Neural cell (in vitro differentiated cells): ENCODE data around the gene LCN9. TPM values are rescaled to one million over a fixed set of nuclear protein-coding genes. Genes with fewer than 3 reads are reported as not detected.

Experiments
- H2AFZ ChIP-seq: fragments of 200-600, 300-800 bp; sonication (generic), shearing (Covaris generic); 2 replicates; pipeline ENCODE4 v1.6.0; 2014; ENCODE audit warnings: low read depth, mild to moderate bottlenecking, antibody characterized with exemption, low read length, moderate library complexity
- H3F3A ChIP-seq: fragments of 200-600 bp; shearing (Covaris generic); 2 replicates; pipeline ENCODE4 v1.6.1; 2016; ENCODE audit warnings: mild to moderate bottlenecking, moderate library complexity, mixed read lengths, antibody characterized with exemption, low read length; ENCODE audit not compliant: insufficient read depth, poor library complexity, severe bottlenecking
- H3K27ac ChIP-seq: fragments of 200-600, 300-800 bp; sonication (generic), shearing (Covaris generic); 2 replicates; pipeline ENCODE4 v1.5.1; 2014; ENCODE audit warnings: mild to moderate bottlenecking, low read length, moderate library complexity
- H3K27me3 ChIP-seq: fragments of 300-800, 200-600 bp; sonication (generic), shearing (Covaris generic); 2 replicates; pipeline ENCODE4 v1.6.0; 2014; ENCODE audit warnings: mild to moderate bottlenecking, low read depth, low read length, moderate library complexity; ENCODE audit not compliant: insufficient read depth
- H3K36me3 ChIP-seq: fragments of 300-800, 200-600 bp; sonication (generic), shearing (Covaris generic); 2 replicates; pipeline ENCODE4 v1.5.1; 2014; ENCODE audit warnings: mild to moderate bottlenecking, antibody characterized with exemption, low read length, moderate library complexity; ENCODE audit not compliant: insufficient read depth
- H3K4me2 ChIP-seq: fragments of 300-800, 200-600 bp; sonication (generic), shearing (Covaris generic); 2 replicates; pipeline ENCODE4 v1.6.0; 2014; ENCODE audit warnings: mild to moderate bottlenecking, low read length
- H3K4me3 ChIP-seq: fragments of 300-800, 200-600 bp; sonication (generic), shearing (Covaris generic); 2 replicates; pipeline ENCODE4 v1.5.1; 2014; ENCODE audit warnings: mild to moderate bottlenecking, low read length, moderate library complexity
- H3K79me2 ChIP-seq: fragments of 200-600 bp; shearing (Covaris generic); replicated peaks from 2 replicates; pipeline ENCODE4 v1.6.0; 2014; ENCODE audit warnings: mild to moderate bottlenecking, low read length, moderate library complexity; ENCODE audit not compliant: insufficient read depth
- H3K9ac ChIP-seq: fragments of 300-800, 200-600 bp; sonication (generic), shearing (Covaris generic); 2 replicates; pipeline ENCODE4 v1.6.1; 2016; ENCODE audit warnings: mild to moderate bottlenecking, low read length, mixed read lengths
- H3K9me2 ChIP-seq: fragments of 200-600 bp; shearing (Covaris generic); 2 replicates; pipeline ENCODE4 v1.6.1; 2016; ENCODE audit warnings: mild to moderate bottlenecking, low read length, mixed read lengths; ENCODE audit not compliant: insufficient read depth
- H3K9me3 ChIP-seq: fragments of 200-600, 300-800 bp; sonication (generic), shearing (Covaris generic); 2 replicates; pipeline ENCODE4 v1.6.1; 2016; ENCODE audit warnings: mild to moderate bottlenecking, mixed run types, low read length, moderate library complexity, mixed read lengths
- H4K20me1 ChIP-seq: fragments of 200-600 bp; shearing (Covaris generic); 2 replicates; pipeline ENCODE4 v1.6.1; 2016; ENCODE audit warnings: mild to moderate bottlenecking, mixed run types; ENCODE audit not compliant: insufficient read depth
- CTCF ChIP-seq: fragments of 450-650 bp; IDR thresholded peaks from 2 replicates; pipeline ENCODE4 v1.5.1; 2014; ENCODE audit warnings: antibody characterized with exemption, mild to moderate bottlenecking, moderate library complexity; ENCODE audit not compliant: poor library complexity, severe bottlenecking
- EP300 ChIP-seq: fragments of 450-650 bp; conservative IDR thresholded peaks from 2 replicates; pipeline ENCODE4 v1.6.1; 2014; ENCODE audit warnings: antibody characterized with exemption, mild to moderate bottlenecking, moderate library complexity; ENCODE audit not compliant: poor library complexity, severe bottlenecking
- EZH2 ChIP-seq: fragments of 200-600, 300-800 bp; shearing (Covaris generic), sonication (generic); IDR thresholded peaks from 2 replicates; pipeline ENCODE4 v1.6.1; 2014; ENCODE audit warnings: antibody characterized with exemption, low read length, borderline replicate concordance, mild to moderate bottlenecking; ENCODE audit not compliant: insufficient read depth, poor library complexity, severe bottlenecking
- MXI1 ChIP-seq: fragments of 450-650 bp; conservative IDR thresholded peaks from 2 replicates; pipeline ENCODE4 v1.6.1; 2014; ENCODE audit warnings: antibody characterized with exemption, mild to moderate bottlenecking; ENCODE audit not compliant: poor library complexity, severe bottlenecking
- POLR2AphosphoS5 ChIP-seq: IDR thresholded peaks from 2 replicates; pipeline ENCODE4 v1.6.1; 2012
- RAD21 ChIP-seq: fragments of 450-650 bp; conservative IDR thresholded peaks from 2 replicates; pipeline ENCODE4 v1.6.1; 2014; ENCODE audit warnings: antibody characterized with exemption, mild to moderate bottlenecking, moderate library complexity
- SMC3 ChIP-seq: fragments of 450-650 bp; conservative IDR thresholded peaks from 2 replicates; pipeline ENCODE4 v1.6.1; 2014; ENCODE audit warnings: antibody characterized with exemption, mild to moderate bottlenecking, moderate library complexity; ENCODE audit not compliant: poor library complexity
- TAF1 ChIP-seq: IDR thresholded peaks from 2 replicates; pipeline ENCODE4 v1.6.1; 2012; ENCODE audit warnings: low read depth
- polyA plus RNA-seq: library from polyadenylated mRNA; depleted of rRNA; stranded (reverse); fragments of >200 nt; gene quantifications from 2 replicates; pipeline ENCODE4 v1.2.3, GENCODE V29; 2014

Gene LCN9
- polyA plus RNA-seq, 1 donor from 2014 or later, result 2.5 TPM

- Histone ChIP-seq H3K4me2 (no peak overlapping the region), H2AFZ (no peak overlapping the region), H3K79me2 (no peaks in the 10 kb centered on the region), H3K9me2 (no peaks in the 10 kb centered on the region), H3K27ac (no peak overlapping the region), H3F3A (no peaks in the 10 kb centered on the region), H3K9me3 (no peaks in the 10 kb centered on the region), H3K36me3 (no peaks in the 10 kb centered on the region), H3K9ac (no peak overlapping the region), H4K20me1 (no peaks in the 10 kb centered on the region), H3K27me3 (peaks cover 4% of the 10 kb centered on the region), H3K4me3 (peak overlapping the region; percentile 51)
- TF ChIP-seq TAF1 (no peak), POLR2AphosphoS5 (no peak), EZH2 (no peak), MXI1 (no peak), RAD21 (no peak), EP300 (no peak)
Measured at GRCh38 chr9:135701067-135701958, 38.2 kb downstream of the LCN9 start.

GRCh38 chr9:135701959-135702721, 39.0 kb downstream of the LCN9 start, which contains the start of gene KCNT1:
KCNT1 (plus strand) TSS chr9:135702185; CDS start chr9:135702259, 74 bp downstream.
- Histone ChIP-seq H3K4me3 (peak within 1 kb of the TSS; percentile 51), H2AFZ (no peak within 1 kb of the TSS)

More at GRCh38 chr9:135701959-135702721, 39.0 kb downstream of the LCN9 start, which contains the start of gene KCNT1:
- Histone ChIP-seq H3K9ac (no peak within 1 kb of the TSS), H4K20me1 (no peaks in the 10 kb centered on the region), H3K79me2 (no peaks in the 10 kb centered on the region), H3K9me2 (no peaks in the 10 kb centered on the region), H3K9me3 (no peaks in the 10 kb centered on the region), H3K4me2 (no peak within 1 kb of the TSS), H3K27me3 (peaks cover 4% of the 10 kb centered on the region), H3K27ac (no peak within 1 kb of the TSS), H3K36me3 (no peaks in the 10 kb centered on the region), H3F3A (no peaks in the 10 kb centered on the region)
- TF ChIP-seq SMC3, result peak; percentile 68
- peak; percentile 68 for TF ChIP-seq RAD21
- TF ChIP-seq CTCF, result peak; percentile 82
- TF ChIP-seq EP300, result no peak
